ENCODE measurements around the gene SCGN. TPM values are rescaled to one million over a fixed set of nuclear protein-coding genes. Genes with fewer than 3 reads are reported as not detected.

The SCGN gene
- total RNA-seq, 1 experiment from 2014 or later, result not detected

DNA sequence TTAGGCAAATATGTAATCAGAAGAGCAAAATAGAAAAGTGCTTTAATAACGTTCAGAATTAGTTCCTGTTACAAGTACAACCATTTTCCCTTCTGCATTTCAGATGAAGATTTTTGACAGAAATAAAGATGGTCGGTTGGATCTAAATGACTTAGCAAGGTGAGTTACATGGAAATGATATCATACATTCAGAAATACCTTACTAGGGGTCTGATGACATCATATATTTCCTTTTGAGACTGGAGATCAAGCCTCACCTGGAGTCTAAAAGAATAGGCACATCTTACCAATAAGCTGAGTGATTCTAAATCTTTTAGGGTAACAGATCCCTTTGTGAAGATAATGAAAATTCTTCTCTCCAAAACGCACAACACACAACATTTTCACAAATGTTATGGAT lies 29.8 kb downstream of the SCGN start:
- H3K27me3 Mint-ChIP-seq (ENCODE audit: insufficient read depth, unreplicated experiment), result no peaks in the 10 kb centered on the region
- no TSS peak for BruUV-seq (replicated peaks)
- H3K4me1 Mint-ChIP-seq (ENCODE audit: insufficient read depth, unreplicated experiment), result no peaks in the 10 kb centered on the region
- ChIA-PET POLR2A (interaction anchor here (0.7 to 1.1 kb wide), 2 partner anchors 12 to 21 kb away, joined by 3 to 6 read pairs; no protein-coding TSS in a partner anchor), CTCF (no interaction called here)
- H3K36me3 Mint-ChIP-seq (ENCODE audit: insufficient read depth, unreplicated experiment), result no peaks in the 10 kb centered on the region
- peaks cover 7% of the 10 kb centered on the region for H3K9me3 Mint-ChIP-seq (ENCODE audit: unreplicated experiment)
- intact Hi-C loops (cut with micrococcal nuclease), result no loop called here
- H3K4me3 Mint-ChIP-seq (ENCODE audit: unreplicated experiment), result no peak overlapping the region
- no peak overlapping the region for H3K27ac Mint-ChIP-seq (ENCODE audit: low read depth, unreplicated experiment)
- DNase-seq (ENCODE audit: unreplicated experiment), result no peak
- TF ChIP-seq, protein P1, sequence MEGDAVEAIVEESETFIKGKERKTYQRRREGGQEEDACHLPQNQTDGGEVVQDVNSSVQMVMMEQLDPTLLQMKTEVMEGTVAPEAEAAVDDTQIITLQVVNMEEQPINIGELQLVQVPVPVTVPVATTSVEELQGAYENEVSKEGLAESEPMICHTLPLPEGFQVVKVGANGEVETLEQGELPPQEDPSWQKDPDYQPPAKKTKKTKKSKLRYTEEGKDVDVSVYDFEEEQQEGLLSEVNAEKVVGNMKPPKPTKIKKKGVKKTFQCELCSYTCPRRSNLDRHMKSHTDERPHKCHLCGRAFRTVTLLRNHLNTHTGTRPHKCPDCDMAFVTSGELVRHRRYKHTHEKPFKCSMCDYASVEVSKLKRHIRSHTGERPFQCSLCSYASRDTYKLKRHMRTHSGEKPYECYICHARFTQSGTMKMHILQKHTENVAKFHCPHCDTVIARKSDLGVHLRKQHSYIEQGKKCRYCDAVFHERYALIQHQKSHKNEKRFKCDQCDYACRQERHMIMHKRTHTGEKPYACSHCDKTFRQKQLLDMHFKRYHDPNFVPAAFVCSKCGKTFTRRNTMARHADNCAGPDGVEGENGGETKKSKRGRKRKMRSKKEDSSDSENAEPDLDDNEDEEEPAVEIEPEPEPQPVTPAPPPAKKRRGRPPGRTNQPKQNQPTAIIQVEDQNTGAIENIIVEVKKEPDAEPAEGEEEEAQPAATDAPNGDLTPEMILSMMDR (IDR thresholded peaks at IDR 0.05; ENCODE audit: unreplicated experiment), result no peak

DNA sequence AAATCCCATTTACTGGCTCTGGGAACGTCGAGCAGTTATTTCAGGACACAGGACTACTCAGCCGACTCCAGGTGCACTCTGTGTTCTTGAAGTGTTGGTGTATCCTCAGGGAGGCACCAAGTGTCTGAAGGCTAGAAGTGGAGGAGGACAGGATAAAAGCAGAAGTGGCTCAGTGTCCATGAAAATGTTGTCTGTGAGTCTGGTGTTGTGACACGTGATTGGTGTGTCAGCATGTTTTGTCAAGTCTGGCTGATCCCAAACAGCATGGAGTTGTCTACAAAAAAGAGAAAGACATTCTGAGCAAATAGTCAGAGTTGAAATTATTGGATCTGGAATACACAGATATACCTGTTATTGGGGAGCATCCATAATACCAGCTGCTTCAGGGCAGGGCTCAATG lies 30.3 kb downstream of the SCGN start:
- ChIA-PET POLR2A (interaction anchor here (0.9 to 1.1 kb wide), 2 partner anchors 13 to 370 kb away, joined by 4 to 6 read pairs; no protein-coding TSS in a partner anchor), CTCF (no interaction called here)
- peaks cover 7% of the 10 kb centered on the region for H3K9me3 Mint-ChIP-seq (ENCODE audit: unreplicated experiment)
- TF ChIP-seq, protein P1 (IDR thresholded peaks at IDR 0.05; ENCODE audit: unreplicated experiment), result no peak
- no peaks in the 10 kb centered on the region for H3K4me1 Mint-ChIP-seq (ENCODE audit: insufficient read depth, unreplicated experiment)
- no peak overlapping the region for H3K4me3 Mint-ChIP-seq (ENCODE audit: unreplicated experiment)
- H3K27ac Mint-ChIP-seq (ENCODE audit: low read depth, unreplicated experiment), result no peak overlapping the region
- intact Hi-C loops (cut with micrococcal nuclease), result no loop called here
- H3K27me3 Mint-ChIP-seq (ENCODE audit: insufficient read depth, unreplicated experiment), result no peaks in the 10 kb centered on the region
- DNase-seq (ENCODE audit: unreplicated experiment), result no peak
- no peaks in the 10 kb centered on the region for H3K36me3 Mint-ChIP-seq (ENCODE audit: insufficient read depth, unreplicated experiment)
- BruUV-seq (replicated peaks), result no TSS peak

DNA sequence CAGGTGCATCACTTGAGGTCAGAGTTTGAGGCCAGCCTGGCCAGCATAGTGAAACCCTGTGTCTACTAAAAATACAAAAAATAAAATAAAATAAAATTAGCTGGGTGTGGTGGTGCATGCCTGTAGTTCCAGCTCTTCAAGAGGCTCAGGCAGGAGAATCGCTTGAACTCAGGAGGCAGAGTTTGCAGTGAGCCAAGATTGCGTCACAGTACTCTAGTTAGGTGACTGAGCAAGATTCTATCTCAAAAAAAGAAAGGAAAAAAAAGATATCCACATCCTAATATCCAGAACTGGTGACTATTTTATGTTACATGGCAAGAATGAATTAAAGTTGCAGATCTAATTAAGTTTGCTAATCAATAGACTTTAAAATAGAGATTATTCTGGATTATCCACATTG lies 32.5 kb downstream of the SCGN start:
- POLR2A ChIA-PET, result no interaction called here
- intact Hi-C loops (cut with micrococcal nuclease), result no loop called here
- no peaks in the 10 kb centered on the region for H3K36me3 Mint-ChIP-seq (ENCODE audit: insufficient read depth, unreplicated experiment)
- CTCF ChIA-PET, result interaction anchor here (0.7 kb wide), 1 partner anchor 35 kb away, joined by 3 read pairs; no protein-coding TSS in a partner anchor
- H3K27me3 Mint-ChIP-seq (ENCODE audit: insufficient read depth, unreplicated experiment), result no peaks in the 10 kb centered on the region
- H3K27ac Mint-ChIP-seq (ENCODE audit: low read depth, unreplicated experiment), result no peak overlapping the region
- no peak for DNase-seq (ENCODE audit: unreplicated experiment)
- no peaks in the 10 kb centered on the region for H3K4me1 Mint-ChIP-seq (ENCODE audit: insufficient read depth, unreplicated experiment)
- TF ChIP-seq, protein P1 (IDR thresholded peaks at IDR 0.05; ENCODE audit: unreplicated experiment), result no peak
- H3K4me3 Mint-ChIP-seq (ENCODE audit: unreplicated experiment), result no peak overlapping the region
- H3K9me3 Mint-ChIP-seq (ENCODE audit: unreplicated experiment), result peaks cover 7% of the 10 kb centered on the region
- no TSS peak for BruUV-seq (replicated peaks)

DNA sequence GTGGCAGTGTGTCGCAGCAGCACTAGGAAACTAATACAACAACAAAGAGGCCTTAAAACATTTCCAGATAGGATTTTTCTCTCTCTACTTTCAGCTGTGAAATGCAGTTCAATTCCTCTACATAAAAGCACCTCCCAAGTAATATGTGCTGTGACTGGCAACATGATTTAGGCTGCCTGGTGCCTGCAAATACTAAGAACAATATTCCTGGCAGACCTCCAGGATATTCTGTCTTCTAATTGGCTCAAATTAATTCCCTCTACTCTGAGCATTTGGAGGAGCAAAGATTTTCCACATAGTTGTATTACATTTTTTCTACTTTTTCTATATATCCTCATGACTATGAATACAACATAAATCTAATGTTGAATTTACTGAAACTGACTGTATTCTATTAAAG lies 33.2 kb downstream of the SCGN start:
- DNase-seq (ENCODE audit: unreplicated experiment), result no peak
- Mint-ChIP-seq H3K27ac (ENCODE audit: low read depth, unreplicated experiment) (no peak overlapping the region), H3K36me3 (ENCODE audit: insufficient read depth, unreplicated experiment) (no peaks in the 10 kb centered on the region), H3K27me3 (ENCODE audit: insufficient read depth, unreplicated experiment) (no peaks in the 10 kb centered on the region), H3K9me3 (ENCODE audit: unreplicated experiment) (peaks cover 7% of the 10 kb centered on the region), H3K4me1 (ENCODE audit: insufficient read depth, unreplicated experiment) (no peaks in the 10 kb centered on the region), H3K4me3 (ENCODE audit: unreplicated experiment) (no peak overlapping the region)
- BruUV-seq (replicated peaks), result no TSS peak
- intact Hi-C loops (cut with micrococcal nuclease), result no loop called here
- ChIA-PET POLR2A (no interaction called here), CTCF (interaction anchor here (0.7 kb wide), 1 partner anchor 35 kb away, joined by 3 read pairs; no protein-coding TSS in a partner anchor)
- TF ChIP-seq, protein P1 (IDR thresholded peaks at IDR 0.05; ENCODE audit: unreplicated experiment), result no peak

Data from MCF 10A (cell line).